DMS 273 treated with DMSO at 0.1 percent for 48 hours (cell line): ENCODE measurements around the gene SRPK2.
"Not testable (repeated sequence)": the region's sequence is repeated elsewhere in the genome, so short reads cannot be mapped to it uniquely, and the experiment has no call there.

ENCODE experiments used
- DNase-seq: peaks from one replicate; lab custom pipeline; 2025; lab: John Stamatoyannopoulos, UW

The SRPK2 gene

DNA sequence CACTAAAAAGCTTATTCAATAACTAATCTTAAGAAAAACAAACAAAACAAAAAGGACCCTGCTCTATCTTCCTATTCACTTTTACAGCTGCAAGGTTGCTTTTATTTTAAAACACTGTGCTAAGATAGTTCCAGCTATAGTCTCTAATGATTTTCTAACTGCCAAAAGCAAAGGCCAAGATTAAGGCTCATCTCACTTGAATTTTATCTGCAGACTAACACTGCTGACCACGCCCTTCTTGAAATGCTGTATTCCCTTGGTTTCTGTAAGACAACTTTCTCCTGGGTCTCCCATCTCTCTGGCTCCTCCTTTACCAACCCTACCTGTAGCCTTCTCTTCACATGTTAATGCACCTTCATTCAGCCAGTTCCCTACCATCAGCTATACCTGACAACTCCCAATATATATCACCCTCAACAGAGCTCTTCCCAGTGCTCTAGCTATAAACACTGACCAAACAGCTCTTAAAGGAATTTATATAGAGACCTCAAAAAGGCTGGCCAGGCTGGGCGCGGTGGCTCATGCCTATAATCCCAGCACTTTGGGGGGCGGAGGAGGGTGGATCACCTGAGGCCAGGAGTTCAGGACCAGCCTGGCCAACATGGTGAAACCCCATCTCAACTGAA is 11.7 kb downstream of the SRPK2 start:
- no peak for DNase-seq

DNA sequence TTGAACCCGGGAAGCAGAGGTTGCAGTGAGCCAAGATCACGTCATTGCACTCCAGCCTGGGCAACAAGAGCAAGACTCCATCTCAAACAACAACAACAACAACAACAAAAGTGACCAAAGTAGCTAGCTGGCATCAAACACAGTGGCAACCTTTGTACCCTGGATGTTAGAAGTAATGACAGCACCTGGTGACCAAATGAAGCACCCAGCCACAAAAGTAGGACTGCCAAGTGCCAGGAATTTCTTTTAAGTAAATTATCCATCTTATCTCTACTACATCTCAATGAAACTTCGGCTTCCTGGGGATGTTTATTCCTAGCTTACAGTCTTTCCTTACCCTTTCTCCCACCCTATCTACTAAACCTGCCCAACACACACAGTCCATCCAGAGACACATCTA is 18.8 kb downstream of the SRPK2 start:
- no peak for DNase-seq

DNA sequence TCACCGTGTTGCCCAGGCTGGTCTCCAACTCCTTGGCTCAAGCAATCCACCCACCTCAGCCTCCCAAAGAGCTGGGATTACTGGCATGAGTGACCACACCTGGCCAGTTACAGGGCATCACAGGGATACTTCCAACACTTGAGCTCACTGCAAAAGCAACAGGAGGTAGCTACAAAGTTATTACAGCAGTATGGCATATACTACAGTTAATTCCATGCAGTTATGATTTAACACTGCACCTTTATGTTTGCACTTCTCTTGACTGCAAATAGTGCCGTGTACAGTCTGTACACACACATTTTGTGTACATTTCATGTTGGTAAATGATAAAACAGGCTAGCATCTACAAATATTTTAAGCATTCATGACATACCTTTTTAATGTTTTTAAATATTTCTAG is 21.3 kb downstream of the SRPK2 start:
- DNase-seq, result no peak

DNA sequence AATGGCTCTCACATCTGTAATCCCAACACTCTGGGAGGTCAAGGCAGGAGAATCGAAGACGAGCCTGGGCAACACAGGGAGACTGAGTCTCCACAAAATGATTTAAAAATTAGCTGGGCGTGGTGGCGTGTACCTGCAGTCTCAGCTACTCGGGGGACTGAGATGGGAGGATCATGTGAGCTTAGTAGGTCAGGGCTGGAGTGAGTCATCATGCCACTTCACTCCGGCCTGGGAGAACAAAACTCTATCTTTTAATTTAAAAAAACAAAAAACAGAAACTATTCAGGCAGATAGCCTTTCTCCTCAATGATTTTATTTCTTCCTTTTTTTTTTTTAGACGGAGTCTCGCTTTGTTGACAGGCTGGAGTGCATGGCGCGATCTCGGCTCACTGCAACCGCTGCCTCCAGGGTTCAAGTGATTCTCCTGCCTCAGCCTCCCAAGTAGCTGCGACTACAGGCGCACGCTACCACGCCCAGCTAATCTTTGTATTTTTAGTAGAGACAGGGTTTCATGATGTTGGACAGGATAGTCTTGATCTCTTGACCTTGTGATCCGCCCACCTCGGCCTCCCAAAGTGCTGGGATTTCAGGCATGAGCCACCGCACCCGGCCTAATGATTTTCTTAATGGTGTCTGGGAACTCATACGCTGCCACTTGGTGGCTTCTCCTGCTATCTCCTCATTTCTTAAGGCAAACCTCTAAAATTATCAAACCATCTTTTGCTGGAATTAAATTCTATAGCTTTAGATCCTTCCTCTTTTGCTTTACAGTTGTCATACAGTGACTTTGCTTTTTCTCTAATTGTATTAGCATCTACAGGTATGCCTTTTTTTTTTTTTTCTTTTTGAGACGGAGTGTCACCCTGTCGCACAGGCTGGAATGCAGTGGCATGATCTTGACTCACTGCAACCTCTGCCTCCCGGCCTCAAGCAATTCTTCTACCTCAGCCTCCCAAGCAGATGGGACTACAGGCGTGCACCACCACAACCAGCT is 22.9 kb downstream of the SRPK2 start:
- DNase-seq, result no peak

DNA sequence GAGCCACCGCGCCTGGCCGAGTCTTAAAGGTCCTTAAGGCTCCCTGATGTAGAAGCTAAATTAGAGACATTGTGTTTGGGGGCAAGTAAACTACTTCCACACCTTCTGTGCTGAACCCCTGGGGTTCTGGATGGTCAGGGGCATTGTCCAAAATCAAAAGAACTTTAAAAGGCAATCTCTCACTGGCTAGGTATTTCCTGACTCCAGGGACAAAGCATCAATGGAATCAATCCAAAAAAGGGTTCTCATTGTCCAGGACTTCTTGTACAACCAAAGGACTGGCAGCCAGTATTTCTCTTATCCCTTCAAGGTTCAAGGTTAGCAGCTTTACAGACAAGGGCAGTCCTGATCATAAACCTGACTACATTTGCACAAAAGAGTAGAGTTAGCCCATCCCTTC is 24.0 kb downstream of the SRPK2 start:
- no peak for DNase-seq

DNA sequence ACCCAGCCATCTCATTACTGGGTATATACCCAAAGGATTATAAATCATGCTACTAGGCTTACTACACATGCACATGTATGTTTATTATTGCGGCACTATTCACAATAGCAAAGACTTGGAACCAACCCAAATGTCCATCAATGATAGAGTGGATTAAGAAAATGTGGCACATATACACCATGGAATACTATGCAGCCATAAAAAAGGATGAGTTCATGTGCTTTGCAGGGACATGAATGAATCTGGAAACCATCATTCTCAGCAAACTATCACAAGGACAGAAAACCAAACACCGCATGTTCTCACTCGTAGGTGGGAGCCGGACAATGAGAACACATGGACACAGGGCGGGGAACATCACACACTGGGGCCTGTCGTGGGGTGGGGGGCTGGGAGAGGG is 25.1 kb downstream of the SRPK2 start:
- DNase-seq, result not testable (repeated sequence)

DNA sequence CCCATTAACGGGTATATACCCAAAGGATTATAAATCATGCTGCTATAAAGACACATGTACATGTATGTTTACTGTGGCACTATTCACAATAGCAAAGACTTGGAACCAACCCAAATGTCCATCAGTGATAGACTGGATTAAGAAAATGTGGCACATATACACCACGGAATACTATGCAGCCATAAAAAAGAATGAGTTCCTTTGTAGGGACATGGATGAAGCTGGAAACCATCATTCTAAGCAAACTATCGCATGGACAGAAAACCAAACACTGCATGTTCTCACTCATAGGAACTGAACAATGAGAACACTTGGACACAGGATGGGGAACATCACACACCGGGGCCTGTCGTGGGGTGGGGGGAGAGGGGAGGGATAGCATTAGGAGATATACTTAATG is 26.0 kb downstream of the SRPK2 start:
- DNase-seq, result not testable (repeated sequence)

DNA sequence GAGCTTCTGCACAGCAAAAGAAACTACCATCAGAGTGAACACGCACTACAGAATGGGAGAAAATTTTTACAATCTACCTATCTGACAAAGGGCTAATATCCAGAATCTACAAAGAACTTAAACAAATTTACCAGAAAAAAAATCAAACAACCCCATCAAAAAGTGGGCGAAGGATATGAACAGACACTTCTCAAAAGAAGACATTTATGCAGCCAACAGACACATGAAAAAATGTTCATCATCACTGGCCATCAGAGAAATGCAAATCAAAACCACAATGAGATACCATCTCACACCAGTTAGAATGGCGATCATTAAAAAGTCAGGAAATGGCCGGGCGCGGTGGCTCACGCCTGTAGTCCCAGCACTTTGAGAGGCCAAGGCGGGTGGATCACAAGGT is 26.7 kb downstream of the SRPK2 start:
- not testable (repeated sequence) for DNase-seq

DNA sequence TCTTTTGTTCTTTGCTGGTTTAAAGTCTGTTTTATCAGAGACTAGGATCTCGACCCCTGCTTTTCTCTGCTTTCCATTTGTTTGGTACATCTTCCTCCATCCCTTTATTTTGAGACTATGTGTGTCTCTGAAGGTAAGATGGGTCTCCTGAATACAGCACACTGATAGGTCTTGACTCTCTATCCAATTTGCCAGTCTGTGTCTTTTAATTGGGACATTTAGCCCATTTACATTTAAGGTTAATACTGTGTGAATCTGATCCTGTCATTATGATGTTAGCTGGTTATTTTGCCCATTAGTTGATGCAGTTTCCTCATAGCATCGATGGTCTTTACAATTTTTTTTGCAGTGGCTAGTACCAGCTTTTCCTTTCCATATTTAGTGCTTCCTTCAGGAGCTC is 28.6 kb downstream of the SRPK2 start:
- DNase-seq, result not testable (repeated sequence)

DNA sequence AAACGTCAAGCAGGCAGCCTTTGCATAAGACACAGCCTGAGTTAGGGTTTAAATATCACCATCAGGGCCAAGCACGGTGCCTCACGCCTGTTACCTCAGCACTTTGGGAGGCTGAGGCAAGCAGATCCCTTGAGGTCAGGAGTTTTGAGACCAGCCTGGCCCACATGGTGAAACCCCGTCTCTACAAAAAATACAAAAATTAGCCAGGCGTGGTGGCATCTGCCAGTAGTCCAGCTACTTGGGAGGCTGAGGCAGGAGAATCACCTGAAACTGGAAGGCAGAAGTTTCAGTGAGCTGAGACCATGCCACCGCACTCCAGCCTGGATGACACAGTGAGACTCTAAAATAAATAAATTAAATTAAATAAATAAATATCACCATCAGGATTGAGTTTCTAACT is 33.0 kb downstream of the SRPK2 start:
- no peak for DNase-seq

DNA sequence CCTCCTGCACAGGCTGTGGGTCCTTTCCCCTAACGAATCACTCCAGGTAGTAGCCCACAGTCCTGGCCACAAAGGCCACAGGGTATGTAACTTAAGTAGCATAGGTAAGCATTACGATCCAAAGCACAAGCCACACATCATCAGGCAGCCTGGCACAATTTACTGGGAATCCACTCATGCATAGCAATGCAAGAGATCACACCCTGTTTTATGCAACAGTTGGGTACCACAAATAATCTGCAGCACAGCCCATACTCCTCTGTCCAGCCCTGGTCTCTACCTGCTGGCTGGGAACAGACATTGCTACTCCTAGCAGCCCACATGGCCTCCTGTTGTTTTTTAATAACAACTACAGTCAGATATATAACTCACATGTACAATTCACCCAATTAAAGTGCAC is 34.3 kb downstream of the SRPK2 start:
- no peak for DNase-seq

DNA sequence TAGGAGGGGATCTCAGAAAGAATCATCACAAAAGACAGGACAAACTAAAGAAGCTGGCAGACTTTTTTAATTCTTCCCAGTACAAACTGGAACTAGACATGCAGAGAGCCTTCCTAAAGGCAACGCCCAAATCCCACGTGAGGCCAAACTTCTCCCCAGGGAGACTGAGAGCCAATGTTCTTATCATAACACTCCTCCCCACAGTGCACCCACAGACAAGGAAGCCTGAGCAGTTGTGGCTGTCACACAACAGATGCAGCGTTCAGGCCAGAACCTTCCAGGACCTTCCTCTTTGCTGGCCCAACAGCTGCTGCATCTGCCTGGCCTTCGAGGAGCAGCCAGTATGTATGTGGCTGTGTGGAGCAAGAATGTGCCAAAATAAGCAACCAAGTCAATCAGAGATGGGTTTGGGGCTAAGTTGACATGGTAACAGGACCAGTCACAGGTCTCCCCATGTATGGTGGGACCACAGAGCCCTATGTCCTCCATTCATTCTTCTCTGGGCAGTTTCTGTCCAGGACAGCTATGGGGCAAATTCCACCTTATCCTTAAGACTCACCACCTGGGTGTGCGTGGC is 34.9 kb downstream of the SRPK2 start:
- DNase-seq, result no peak

DNA sequence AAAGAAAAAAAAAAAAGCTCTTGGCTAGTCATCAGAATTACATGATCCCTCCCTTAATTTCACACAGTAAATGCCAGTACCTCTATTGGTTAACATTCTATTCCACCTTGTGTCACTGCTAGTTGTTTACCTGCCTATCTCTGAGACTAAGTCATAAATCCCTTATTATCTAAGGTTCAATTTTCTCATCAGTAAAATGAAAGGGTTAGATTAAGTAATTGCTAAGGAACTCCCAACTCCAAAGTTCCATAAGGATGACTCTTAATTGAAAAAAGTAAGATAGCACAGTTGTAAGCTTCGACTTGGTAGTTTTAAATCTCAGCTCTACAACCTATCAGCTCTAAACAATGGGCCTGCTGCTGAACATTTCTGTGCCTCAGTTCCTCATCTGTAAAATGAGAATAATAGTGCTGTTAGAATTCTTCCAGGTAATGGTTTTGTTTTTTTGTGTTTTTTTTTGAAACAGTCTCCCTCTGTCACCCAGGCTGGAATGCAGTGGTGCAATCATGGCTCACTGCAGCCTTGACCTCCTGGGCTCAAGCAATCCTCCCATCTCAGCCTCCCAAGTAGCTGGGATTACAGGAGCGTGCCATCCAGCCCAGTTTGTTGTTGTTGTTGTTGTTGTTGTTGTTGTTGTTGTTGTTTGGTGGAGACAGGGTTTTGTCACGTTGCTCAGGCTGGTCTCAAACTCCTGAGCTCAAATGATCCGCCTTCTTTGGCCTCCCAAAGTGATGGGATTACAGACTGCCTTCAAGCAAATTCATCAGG is 35.6 kb downstream of the SRPK2 start:
- DNase-seq, result no peak

DNA sequence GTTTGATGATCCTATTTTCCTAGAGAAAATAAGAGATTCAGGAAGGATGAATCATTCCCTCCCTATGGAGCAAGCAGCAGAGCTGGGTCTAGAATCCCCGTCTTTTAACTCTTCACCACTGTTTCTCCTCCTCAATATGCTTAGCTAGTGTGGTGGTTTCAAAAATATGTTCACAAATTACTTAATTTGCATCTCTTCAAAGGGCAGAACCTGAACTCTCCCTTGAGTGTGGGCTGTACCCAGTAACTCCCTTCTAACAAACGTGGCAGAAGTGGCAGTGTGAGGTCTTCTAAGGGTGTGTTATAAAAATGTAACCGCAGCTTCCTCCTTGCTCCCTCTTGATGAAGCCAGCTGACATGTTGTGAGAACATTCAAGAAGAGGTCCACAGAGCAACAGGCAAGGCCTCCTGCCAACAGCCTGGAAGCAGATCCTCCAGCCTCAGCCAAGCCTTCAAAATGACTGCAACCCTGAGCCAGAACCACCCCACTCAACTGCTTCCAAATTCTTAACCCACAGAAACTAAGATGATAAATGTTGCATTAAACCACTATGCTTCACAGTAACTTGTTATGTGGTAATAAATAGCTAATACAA is 36.6 kb downstream of the SRPK2 start:
- no peak for DNase-seq

DNA sequence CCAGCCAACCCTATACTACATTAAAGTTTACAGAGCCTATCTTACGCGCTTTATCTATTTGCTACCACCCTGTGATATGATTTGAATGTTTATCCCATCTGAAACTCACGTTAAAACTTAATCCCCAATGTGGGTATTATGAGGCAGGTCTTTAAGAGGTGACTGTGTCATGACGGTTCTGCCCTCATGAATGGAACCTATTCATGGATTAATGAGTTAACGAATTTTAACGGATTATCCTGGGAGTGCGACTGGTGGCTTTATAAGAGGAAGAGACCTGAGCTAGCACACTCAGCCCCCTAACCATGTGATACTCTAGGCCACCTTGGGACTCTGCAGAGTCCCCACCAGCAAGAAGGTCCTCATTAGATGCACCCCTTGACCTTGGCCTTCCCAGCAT is 37.8 kb downstream of the SRPK2 start:
- no peak for DNase-seq

DNA sequence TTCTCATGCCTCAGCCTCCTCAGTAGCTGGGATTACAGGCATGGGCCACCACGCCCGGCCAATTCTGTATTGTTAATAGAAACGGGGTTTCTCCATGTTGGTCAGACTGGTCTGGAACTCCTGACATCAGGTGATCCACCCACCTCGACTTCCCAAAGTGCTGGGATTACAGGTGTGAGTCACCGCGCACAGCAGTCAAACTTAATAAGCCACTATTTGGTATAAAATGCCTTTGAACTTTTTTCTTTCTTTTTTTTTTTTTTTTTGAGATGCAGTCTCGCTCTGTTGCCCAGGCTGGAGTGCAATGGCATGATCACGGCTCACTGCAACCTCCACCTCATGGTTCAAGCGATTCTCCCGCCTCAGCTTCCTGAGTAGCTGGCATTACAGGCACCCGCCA is 40.5 kb downstream of the SRPK2 start:
- DNase-seq, result not testable (repeated sequence)

DNA sequence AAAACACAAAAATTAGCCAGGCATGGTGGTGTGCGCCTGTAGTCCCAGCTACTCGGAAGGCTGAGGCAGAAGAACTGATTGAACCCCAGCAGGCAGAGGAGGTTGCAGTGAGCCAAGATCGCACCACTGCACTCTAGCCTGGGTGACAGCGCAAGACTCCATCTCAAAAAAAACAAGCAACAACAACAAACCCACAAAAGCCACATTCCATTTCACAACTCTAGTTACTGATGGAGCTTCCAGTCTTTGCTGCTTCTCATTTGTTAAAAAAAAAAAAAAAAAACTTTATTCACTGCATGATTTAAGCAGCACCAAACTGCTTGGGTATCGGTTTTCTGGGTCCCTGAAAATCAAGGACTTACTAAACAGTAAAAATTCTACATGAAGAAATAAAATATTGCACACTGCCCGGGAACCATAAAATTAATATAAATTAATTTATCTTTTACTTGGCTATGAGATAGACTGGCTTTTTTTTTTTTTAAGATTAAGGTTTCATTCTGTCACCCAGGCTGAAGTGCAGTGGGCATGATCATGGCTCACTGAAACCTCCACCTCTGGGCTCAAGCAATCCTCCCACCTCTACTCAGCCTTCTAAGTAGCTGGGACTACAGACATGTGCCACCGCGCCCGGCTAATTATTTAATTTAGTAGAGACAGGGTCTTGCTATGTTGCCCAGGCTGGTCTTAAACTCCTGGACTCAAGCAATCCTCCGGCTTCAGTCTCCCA is 42.0 kb downstream of the SRPK2 start:
- no peak for DNase-seq

DNA sequence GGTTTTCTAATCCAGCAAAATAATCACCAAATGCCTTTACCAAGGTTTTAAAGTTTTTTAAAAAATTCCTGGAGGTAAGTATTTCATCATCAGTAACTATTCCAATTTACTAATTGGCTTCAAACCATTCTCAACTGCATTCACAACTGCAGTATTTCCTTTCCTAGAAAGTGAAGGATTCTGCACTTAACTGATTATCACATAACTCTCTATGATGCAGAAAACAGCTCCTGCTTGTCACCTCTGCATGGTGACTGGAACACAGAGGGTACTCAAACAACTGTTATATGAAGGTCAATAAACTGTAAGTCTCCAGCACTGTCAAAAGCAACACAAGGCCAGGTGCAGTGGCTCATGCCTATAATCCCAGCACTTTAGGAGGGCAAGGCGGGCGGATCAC is 42.6 kb downstream of the SRPK2 start:
- no peak for DNase-seq

DNA sequence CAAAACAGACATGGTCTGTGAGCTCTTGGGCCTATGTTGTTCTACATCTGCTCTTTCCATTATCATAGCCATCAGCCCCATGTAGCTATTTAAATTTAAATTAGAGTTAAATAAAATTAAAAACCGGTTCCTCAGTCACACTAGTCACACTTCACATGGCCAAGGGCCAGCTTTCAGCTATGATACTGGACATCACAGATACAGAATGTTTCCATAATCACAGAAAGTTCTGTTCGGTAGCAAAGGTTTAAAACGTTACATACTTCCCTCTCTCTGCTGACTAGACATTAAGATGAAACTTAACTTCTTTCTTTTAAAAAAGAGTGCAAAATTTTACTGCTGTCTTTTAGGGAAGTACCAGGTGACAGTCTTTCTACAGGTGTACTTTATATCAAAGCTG is 43.0 kb downstream of the SRPK2 start:
- no peak for DNase-seq

DNA sequence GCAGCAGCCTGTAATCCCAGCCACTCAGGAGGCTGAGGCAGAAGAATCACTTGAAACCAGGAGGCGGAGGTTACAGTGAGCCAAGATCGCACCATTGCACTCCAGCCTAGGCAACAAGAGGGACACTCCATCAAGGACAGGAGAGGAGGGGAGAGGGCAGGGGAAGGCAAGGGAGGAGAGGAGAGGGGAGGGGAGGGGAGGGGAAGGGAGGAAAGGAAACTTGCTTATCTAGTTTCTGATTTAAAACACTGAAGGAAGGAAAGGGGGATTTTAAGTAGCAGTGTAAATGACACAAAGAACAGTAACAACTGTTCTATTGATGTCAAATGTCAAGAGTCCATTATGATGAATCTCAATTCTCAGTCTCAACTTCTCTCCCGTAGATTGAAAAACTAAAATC is 43.7 kb downstream of the SRPK2 start:
- DNase-seq, result no peak
